ENCODE results near the gene NAGPA.
"Not testable (repeated sequence)": the region's sequence is repeated elsewhere in the genome, so short reads cannot be mapped to it uniquely, and the experiment has no call there.

The NAGPA gene

DNA sequence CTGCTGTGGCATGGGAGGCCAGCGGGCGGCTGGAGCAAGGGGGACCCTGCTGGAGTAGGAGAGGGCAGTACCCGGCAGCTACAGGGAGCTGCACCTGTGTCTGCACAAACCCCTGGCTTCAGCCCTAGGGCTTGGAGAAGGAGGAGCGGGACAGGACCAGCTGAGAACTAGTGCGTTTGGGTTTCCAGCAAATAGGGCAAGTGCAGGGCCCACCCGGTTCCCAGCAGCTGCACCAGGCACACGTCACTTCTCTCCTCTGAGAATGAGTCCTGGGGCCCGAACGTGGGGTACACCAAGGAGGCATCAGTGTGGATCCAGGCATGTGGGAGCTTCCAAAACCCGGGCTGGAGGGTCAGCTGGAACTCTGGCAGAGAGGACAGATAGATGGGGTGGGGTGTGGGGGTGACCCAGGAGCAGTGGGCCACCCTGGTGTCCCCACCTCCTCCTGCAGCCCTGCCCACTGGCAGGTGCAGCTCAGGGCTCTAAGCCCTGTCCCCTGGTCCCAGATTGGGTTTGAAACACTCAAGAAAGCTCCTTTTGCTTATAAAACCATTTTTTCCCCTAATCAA is 26.4 kb upstream of the NAGPA start:
- no peak for DNase-seq (ENCODE audit: low read depth)

DNA sequence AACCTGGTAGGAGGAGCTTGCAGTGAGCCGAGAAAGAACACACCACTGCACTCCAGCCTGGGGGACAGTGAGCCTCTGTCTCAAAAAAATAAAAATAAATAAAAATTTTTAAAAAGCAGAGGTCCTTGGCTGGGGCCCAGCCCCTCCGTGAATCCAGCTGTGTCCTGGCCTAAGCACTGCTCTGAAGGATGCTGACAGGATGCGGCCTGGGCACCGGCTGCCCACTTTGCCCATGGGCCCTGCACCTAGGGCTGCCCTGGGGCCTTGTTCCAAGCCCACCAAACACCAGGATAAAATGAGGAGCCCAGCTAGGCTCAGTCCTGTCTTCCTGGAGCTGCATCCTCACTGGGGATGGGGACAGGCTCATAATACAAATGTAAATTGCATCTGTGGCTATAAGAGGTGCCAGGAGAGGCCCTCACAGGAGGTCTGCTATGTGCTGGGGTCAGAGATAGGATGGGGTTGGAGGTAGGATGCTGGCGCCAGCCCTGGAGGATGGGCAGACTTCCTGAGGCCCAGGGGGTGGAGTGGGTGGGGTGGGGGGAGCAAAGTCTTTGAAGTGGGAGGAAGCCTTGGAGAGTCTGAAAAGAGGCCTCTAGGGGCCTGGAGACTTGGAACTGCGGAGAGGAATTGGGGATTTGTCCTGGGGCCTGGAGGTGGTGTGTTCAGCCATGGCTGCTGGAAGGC is 25.8 kb upstream of the NAGPA start:
- no peak for DNase-seq (ENCODE audit: low read depth)

DNA sequence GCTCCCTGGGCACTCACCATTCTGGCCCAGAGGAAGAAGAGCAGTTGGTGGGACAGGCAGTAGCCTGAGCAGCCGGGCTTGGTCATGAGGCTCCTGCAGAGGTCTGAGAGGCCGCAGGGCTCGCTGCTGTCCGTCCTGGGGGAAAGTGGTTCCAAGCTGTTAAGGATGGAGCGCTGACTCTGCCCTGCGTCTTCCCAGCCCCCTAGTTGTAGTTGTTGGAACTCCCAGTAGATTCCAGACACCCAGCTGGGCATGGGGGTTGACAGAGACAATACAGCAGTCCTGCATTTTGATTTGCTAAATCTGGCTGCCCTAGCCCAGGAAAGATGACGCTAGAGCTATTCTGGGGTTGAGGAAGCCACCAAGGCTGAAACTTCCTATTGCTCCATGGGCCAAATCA is 24.7 kb upstream of the NAGPA start:
- DNase-seq (ENCODE audit: low read depth) = peak; percentile 50

DNA sequence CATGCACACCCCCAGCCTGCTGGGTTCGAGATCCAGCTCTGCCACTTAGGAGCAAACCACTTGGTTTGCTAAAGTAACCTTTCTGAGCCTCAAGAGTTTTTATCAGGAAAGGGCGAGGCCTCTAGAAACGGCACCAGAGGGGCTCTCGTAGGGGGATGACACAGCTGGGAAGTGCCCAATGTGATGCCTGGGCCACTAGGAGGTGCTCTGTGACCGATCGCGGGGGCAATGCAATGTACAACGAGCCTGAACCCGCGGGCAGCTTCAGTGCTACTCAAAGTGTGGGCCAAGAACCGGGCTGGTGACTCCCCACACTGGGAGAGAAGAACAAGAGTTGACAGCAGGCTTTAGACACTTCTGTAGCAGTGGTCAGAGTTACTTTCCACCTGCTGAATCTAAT is 22.6 kb upstream of the NAGPA start:
- DNase-seq (ENCODE audit: low read depth) = peak; percentile 47

DNA sequence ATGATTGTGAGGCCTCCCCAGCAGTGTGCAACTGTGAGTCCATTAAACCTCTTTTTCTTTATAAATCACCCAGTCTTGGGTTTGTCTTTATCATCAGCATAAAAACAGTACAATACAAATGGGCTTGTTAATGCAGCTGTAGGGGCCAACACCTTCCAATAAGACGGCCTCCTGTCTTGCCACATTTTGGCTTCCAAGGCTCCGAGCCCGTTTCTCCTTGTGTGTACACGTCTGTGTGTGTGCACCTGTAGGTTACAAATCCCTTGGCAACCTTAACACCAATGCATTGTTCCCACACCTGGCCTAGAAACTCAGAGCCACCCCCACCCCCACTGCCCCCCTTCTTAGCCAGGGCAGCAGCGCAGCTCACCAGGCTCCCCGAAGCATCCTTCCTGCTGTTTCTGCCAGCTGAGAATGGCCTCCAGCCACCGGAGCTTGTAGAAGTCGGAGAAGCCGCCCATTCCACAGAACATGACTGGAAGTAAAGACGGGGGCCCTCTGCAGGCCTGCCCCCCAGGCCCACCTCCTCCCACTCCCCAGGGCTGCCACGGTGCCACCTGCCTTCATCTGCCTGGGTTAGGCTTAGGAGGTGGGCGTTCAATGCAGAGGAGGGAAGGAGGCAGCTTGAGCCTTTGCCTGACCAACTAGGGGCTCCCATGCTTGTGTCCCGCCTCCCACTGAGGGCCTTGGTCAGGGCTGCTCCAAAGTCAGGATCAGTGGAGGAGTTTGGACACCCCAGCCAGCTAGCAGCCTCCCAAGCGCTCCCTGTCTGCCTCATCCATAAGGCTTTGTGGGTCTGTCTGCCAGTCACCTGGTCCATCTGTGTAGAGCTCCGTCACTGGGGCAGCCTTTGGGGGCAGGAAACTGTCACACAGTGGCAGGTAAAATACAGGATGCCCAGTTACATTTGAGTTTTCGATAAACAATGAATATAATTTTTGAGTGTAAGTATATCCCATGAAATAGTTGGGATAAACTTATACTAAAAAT is 21.4 kb upstream of the NAGPA start:
- DNase-seq (ENCODE audit: low read depth) = no peak

DNA sequence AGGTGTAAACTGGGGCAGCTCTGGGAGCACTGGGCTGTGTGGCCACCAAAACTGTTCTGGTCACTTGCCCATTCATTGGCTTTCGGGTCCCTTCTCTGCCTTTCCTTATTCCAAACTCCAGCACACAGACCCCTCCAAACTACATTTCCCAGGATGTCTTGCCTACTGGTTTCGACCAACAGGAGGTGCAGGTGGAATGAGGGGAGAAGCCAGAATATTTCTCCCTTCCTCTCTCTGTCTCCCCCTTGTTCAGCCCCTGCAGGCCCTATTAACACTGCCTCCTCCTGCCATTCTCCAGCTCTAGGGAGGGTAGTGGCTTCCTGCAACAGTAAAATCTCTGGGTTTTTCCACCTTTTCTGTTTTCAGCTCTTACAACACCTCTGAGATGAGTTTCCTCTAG is 13.2 kb upstream of the NAGPA start:
- DNase-seq (ENCODE audit: low read depth) = no peak

DNA sequence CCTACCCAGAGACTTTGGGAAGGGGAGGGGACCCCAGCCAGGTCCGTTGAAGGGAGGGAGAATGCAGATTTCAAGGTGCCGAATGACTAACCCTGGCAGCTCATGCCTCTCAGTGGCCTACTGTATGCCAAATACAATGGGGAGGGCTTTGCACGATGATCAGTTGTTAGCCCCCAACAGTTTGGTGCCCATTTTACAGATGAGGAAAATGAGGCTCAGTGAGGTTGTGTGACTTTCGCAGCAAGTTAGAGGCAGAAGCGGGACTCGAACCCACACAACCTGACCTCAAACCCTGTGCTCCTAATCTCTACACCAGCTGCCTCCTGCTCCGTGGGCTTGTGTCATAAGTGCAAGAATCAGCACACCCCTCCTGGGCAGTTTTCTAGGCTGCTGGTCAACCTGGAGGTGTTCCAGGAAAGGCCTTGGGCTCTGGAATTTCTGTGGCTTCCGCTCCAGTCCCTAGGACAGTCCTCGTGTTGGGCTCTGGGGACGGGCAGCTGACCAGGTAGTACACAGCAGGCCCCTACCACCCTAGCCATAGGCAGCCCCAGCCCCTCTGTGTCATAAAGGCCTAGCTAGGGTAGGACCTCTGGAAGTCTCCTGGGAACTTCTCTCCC is 11.9 kb upstream of the NAGPA start:
- DNase-seq (ENCODE audit: low read depth) = no peak

DNA sequence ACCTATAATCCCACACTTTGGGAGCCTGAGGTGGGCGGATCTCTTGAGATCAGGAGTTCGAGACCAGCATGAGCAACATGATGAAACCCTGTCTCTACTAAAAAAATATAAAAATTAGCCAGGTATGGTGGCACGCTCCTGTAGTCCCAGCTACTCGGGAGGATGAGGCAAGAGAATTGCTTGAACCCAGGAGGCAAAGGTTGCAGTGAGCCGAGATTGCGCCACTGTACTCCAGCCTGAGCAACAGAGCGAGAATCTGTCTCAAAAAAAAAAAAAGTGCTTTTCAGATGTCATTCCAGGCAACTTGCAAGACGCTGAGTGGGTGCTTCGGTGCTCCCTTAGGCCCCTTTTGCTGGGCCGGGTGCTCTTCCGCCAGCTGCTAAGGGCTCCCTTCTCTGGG is 10.8 kb upstream of the NAGPA start:
- DNase-seq (ENCODE audit: low read depth) = not testable (repeated sequence)

DNA sequence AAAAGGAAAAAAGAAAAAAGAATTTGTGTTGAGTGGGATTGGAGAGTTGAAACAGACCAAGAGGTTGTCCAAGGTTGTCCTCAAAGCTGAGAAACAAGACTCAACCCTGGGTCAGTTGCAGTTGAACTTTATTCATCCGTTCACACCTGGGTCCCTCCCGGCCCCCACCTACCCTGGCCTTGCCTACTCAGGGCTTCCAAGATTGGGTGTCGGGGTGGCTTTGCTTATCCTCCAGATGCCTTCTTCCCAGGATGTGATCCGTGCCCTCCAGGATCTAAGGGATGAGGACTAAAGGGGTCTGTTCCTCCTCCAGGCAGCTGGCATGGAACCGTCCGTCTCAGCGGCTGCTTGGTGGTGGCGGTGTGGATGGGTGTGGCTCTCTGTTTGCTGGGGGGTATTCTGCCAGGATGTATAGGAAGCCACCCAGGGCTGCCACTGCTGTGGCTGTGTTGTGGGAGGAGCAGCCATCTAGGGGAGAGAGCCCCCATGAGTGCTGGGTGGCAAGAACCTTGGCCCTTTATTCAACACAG is 10.3 kb upstream of the NAGPA start:
- DNase-seq (ENCODE audit: low read depth) = no peak

DNA sequence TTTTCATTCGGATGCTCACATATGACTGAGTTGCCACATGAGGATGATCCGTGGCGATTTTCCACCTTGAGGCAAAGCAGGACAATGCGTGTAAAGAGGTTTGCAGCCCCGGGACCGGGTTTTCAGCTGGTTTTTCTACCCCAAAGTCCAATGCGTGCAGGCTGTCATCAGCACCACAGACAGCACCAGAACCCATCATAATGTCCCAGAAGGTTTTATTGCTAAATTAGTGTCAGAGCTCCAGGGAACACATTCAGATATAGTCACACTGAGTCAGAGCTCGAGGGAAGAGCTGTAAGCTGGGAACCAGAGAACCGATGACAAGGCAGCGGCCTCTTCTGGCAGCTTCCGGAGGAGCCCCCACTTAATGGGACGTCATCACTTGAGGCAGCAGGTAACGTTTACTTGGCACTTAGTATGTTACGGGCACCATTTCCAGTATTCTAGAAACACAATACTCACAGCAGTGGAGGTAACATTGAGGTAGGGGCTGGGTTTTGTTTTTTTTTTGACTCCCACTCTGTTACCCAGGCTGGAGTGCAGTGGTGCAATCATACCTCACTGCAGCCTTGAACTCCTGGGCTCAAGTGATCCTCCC is 8.9 kb upstream of the NAGPA start:
- DNase-seq (ENCODE audit: low read depth) = peak; percentile 77

DNA sequence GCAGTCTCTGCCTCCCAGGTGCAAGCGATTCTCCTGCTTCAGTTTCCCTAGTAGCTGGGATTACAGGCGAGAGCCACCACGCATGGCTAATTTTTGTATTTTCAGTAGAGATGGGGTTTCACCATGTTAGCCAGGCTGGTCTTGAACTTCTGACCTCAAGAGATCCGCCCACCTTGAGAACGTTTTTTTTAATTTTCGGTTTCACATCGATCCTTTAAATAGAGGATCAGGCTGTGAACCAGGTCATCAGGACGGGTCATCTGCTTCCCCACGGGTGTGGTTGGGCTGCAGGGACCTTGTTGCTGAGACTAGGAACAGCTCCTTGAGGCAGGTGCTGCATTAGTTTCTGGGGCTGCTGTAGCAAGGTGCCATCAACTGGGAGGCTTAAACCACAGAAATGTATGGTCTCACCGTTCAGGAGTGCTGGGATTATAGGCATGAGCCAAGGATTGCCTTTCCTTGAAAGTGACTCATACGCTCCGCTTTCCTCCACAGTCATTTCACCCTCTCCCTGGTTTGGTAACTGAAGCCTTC is 7.9 kb upstream of the NAGPA start:
- peak; percentile 79 for DNase-seq (ENCODE audit: low read depth)

DNA sequence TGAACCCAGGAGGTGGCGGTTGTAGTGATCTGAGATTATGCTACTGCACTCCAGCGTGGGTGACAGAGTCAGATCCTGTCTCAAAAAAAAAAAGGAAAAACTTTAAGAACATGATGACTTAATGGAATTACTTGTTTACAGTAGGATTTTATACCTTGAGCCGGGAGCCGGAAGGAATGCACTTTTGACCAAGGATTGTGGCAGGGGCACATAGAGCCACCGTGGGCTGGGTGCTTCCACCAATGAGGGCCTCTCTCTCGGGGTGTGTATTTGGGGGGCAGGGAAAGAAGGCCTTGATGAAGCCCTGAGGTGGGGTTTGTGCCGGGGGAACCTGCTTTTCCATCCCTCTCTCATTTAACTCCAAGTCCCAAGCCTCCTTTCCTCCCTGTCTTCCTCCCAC is 6.7 kb upstream of the NAGPA start:
- no peak for DNase-seq (ENCODE audit: low read depth)

DNA sequence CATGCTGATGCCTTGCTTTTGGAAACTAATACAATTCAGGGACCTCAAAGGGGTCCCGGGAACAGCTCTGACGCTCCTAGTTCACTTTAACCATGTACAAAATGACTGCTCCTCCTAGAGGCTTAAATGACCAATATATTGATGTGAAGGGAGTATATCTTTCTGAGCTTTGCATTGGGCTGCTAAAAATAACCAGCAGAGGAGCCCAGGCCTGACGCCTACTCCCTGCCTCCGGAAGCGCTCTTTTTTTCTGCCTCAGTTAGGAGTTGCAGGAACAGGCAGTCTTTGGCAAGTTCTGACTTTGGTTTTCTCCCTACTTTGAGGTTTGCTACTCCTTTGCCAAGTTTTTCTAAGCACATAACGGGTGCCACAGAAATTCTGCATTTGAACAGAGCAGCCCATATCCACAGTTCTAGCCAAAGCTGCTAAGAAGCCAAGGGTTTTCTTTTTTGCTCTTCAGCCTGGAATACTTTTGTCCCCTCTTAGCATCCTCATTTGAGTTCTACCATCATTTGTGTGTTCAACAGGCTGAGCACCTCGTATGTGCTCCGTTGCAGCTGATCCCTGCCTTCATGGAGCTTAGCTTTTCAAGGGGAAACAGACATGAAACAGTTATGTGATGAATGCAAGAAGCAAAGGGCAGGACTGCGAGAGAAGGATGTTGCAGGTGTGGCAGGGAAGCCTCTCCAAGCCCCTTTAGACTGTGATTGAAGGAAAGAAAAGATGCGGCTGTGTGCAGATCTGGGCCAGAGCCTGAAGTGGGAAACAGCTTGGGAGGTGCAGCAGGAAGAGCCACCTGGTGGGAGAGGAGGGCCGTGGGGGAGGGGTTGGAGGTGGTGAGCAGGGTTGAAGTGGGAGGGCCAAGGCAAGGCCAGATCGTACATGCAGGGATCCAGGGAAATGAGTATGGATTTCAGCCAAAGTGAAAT is 2.8 kb upstream of the NAGPA start:
- DNase-seq (ENCODE audit: low read depth) = no peak

DNA sequence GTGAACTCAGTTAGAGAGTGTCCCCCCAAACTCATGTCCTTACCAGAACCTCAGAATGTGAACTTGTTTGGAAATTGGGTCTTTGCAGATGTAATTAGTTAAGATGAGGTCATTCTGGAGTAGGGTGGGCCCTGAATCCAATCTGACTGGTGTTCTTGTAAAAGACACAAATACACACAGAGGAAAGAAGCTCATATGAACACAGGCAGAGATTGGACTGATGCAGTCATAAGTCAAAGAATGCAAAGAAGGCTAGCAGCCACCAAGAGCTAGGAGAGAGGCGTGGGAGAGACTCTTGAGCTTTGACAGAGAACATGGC is 2.1 kb upstream of the NAGPA start:
- no peak for DNase-seq (ENCODE audit: low read depth)

DNA sequence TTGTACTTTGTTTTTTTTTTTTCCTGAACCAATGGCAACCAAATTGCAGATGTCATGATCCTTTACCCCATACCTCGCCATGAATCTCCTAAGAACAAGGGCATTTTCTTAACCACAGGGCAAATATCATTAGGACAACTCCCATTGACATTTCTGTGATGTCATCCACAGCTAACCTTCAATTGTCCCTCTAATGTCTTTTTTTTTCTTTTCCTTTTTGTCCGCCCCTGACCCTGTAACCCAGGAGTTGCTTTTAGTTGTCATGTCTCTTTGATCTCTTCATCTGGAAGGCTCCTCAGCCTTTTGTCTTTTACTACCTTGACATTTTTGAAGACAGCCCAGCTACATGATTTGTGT is 410 bp upstream of the NAGPA start:
- DNase-seq (ENCODE audit: low read depth) = no peak

DNA sequence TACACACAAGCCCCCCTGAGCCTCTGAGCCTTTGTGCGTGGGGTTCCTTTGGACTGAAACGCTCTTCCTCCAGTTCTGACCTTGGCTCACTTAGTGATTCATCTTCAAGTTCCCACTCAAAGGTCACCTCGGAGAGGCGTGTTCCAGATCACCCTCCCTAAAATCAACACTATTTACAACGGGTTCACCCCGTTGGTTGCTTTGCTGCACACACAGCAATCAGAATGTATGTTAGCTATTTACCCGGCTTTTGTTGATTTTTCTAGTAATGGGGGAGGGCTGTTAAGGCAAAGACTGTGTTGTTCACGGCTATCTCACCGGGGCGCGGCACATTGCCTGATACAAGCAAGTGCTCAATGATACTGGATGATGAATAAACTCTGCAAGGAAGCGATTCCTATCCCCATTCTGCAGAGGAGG is 977 bp downstream of the NAGPA start:
- no peak for DNase-seq (ENCODE audit: low read depth)

DNA sequence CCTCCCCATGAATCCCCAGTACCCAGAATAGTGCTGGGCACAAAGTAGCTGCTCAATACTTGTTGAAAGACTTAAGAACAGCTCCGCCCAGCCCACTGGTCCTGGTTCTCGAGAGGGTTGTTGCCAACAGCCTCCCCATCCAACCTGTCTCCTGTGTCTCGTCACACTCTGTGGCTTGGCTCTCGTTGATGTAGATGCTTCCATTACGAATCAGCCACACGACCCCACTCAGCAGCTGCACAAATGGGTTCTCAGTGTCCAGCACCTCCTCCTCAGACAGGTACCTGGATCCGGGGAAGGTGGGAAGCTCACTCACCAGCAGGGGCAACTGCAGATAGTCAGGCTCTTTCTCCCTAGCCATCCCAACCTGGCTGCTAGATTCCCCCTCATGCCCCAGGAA is 2.1 kb downstream of the NAGPA start:
- DNase-seq (ENCODE audit: low read depth) = no peak

DNA sequence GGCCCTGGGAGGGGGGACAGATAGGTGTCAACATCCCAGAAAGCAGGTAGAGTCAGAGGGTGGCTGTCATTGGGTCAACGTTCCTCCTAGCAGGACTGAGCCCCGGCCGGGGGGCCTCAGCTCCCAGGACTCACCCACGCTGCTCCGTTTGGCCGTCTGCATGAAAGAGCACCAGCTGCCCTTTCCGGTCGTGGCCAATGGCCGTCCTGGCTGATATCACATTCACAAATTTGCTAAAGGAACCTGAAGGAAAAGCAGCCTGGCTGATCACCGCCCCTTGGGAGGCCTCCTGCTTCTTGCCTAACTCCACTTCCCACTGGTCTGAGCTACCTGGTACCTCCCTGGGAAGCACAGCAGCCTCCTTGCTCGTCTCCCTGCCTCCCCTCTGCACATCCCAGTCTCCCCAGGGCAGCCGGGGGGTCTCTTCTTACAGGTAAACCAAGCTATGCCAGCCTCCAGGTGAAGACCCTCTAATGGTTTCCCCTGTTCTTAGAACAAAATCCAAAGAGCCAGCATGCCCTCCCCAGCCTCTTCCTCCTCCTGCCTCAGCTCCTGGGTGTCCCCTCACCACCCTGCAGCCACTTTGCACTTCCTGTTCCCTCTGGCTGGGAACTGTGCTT is 3.4 kb downstream of the NAGPA start:
- no peak for DNase-seq (ENCODE audit: low read depth)

DNA sequence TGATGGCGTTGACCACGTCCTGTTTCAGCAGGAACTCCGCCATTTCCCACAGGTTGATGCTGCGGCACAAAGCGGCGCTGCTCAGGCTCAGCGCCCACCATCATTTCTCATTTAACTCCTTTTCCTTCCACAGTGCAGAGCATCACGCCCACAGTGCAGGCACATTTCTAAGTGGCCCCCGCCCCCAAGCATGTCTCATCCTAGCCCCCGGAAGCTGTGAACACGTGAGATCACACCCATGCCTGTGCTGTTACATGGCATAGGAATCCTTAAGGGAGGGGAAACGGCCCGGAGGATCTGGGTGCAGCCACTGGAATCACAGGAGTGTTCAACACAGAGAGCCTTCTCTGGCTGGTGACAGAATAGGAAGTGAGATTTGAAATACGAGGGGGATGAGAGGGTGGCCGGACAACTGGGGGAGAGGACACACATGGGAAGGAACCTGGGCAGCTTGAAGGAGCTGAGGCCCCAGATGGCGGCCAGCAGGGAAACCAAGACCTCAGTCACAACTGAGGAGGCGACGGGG is 4.7 kb downstream of the NAGPA start:
- no peak for DNase-seq (ENCODE audit: low read depth)

Data from ELR (cell line).